HepG2 (cell line): ENCODE measurements around the gene P4HB. TPM values are rescaled to one million over a fixed set of nuclear protein-coding genes. Genes with fewer than 3 reads are reported as not detected.
A peak's percentile ranks its signal among the peaks of the same experiment; 100 is the strongest.

ENCODE experiments used
- ATAC-seq: fragments of 200-7000 bp; cut with Tn5 transposase; 3 replicates; pipeline ENCODE4 v1.9.1; 2020; ENCODE audit warnings: mild to moderate bottlenecking, moderate library complexity
- BruUV-seq: library from RNA; stranded (reverse); fragments of 400-500 nt; replicated peaks from 2 replicates; lab custom pipeline; 2021; lab: Mats Ljungman, UMichigan
- CTCF ChIA-PET: fragments of 300-600 bp; formaldehyde crosslinking; extraction: SDS; loops from one replicate; lab custom pipeline; 2021; ENCODE audit warnings: low total read pairs, inconsistent platforms, low intra/inter-chr PET ratio; lab: Yijun Ruan, JAX
- POLR2A ChIA-PET: fragments of 350-600 bp; sonication (Branson Sonifier 250); formaldehyde crosslinking; loops from one replicate; lab custom pipeline; 2020; ENCODE audit warnings: antibody characterized with exemption, inconsistent platforms; lab: Yijun Ruan, JAX
- DNase-seq: peaks from one replicate; pipeline ENCODE4 v3.0.0-alpha.2; 2015; ENCODE audit warnings: low spot score
- FAIRE-seq: peaks from 3 replicates; lab custom pipeline; 2011; peaks lifted over from hg19 to GRCh38; lab: Jason Lieb, UNC
- H2AFZ ChIP-seq: one replicate; pipeline ENCODE4 v1.6.1; 2011; ENCODE audit warnings: low read length, inconsistent platforms
- H3K27ac ChIP-seq: fragments of 300-600 bp; 3 replicates; pipeline ENCODE4 v1.8.0; 2011; ENCODE audit warnings: mixed run types, mild to moderate bottlenecking, mixed read lengths, low read length, inconsistent platforms; ENCODE audit not compliant: insufficient read depth; ENCODE audit errors: extremely low read length
- H3K27me3 ChIP-seq, 2 experiments: fragments of 200-600 bp in 1 of 2; 2 replicates in 1 of 2; 3 replicates in 1 of 2; pipeline versions ENCODE4 v1.6.0 to v1.8.0; 2011; ENCODE audit warnings: low read length in 2 of 2, mild to moderate bottlenecking in 2 of 2, moderate library complexity in 2 of 2, inconsistent platforms in 1 of 2; ENCODE audit not compliant: insufficient read depth in 2 of 2, control insufficient read depth in 1 of 2
- H3K36me3 ChIP-seq, 2 experiments: fragments of 200-600 bp in 1 of 2; replicated peaks in 1 of 2; 2 replicates in 1 of 2; 3 replicates in 1 of 2; pipeline versions ENCODE4 v1.5.1 to v1.8.0; 2011; ENCODE audit warnings: low read length in 2 of 2, inconsistent platforms in 1 of 2; ENCODE audit not compliant: insufficient read depth in 2 of 2, control insufficient read depth in 1 of 2
- H3K4me1 ChIP-seq: 2 replicates; pipeline ENCODE4 v1.5.1; 2012; ENCODE audit warnings: low read length, inconsistent platforms; ENCODE audit not compliant: insufficient read depth
- H3K4me2 ChIP-seq: 2 replicates; pipeline ENCODE4 v1.6.0; 2011; ENCODE audit warnings: low read depth, low read length, inconsistent platforms
- H3K4me3 ChIP-seq, 3 experiments: fragments of 200-600 bp in 1 of 3; sonication (generic), shearing (Covaris generic) in 1 of 3; replicated peaks in 1 of 3; 2 replicates each; pipeline ENCODE4 v1.5.1; 2011 to 2016; ENCODE audit warnings: low read length in 3 of 3, inconsistent platforms in 2 of 3, low read depth in 2 of 3, mild to moderate bottlenecking in 2 of 3, control low read depth in 1 of 3, mixed read lengths in 1 of 3; ENCODE audit not compliant: insufficient read depth in 1 of 3
- H3K79me2 ChIP-seq: one replicate; pipeline ENCODE4 v1.6.1; 2011; ENCODE audit warnings: low read length, inconsistent platforms; ENCODE audit not compliant: insufficient read depth
- H3K9ac ChIP-seq: 2 replicates; pipeline ENCODE4 v1.6.0; 2011; ENCODE audit warnings: mild to moderate bottlenecking, low read depth, low read length, inconsistent platforms; ENCODE audit not compliant: insufficient read depth
- H3K9me3 ChIP-seq: 2 replicates; pipeline ENCODE4 v1.5.1; 2012; ENCODE audit warnings: mild to moderate bottlenecking, low read length
- H4K20me1 ChIP-seq: 2 replicates; pipeline ENCODE4 v1.6.0; 2011; ENCODE audit warnings: inconsistent platforms, mild to moderate bottlenecking, low read length, moderate library complexity; ENCODE audit not compliant: insufficient read depth
- AGO2 ChIP-seq: fragments of 200-400 bp; formaldehyde crosslinking; optimal IDR thresholded peaks from 2 replicates; pipeline ENCODE3; 2017; ENCODE audit warnings: mild to moderate bottlenecking, low read depth, low read length, moderate library complexity
- GATA4 ChIP-seq: sonication (generic); IDR thresholded peaks from 2 replicates; pipeline ENCODE4 v1.6.1; 2016; ENCODE audit warnings: antibody characterized with exemption, low read depth, borderline replicate concordance
- MYC ChIP-seq: sonication (generic); formaldehyde crosslinking; IDR thresholded peaks from 2 replicates; pipeline ENCODE4 v1.9.0; 2021; ENCODE audit warnings: missing genetic modification reagents, borderline replicate concordance
- PATZ1 ChIP-seq: sonication (generic); formaldehyde crosslinking; IDR thresholded peaks from 2 replicates; pipeline ENCODE4 v1.4.0; 2020; ENCODE audit warnings: missing genetic modification reagents
- PPARG ChIP-seq: conservative IDR thresholded peaks from 2 replicates; pipeline ENCODE4 v1.6.1; 2016; ENCODE audit warnings: missing biosample characterization, missing genetic modification reagents
- RAD21 ChIP-seq: fragments of 450-650 bp; formaldehyde crosslinking; IDR thresholded peaks from 2 replicates; pipeline ENCODE4 v1.5.0; 2020; ENCODE audit warnings: mild to moderate bottlenecking
- SMC3 ChIP-seq: IDR thresholded peaks from 2 replicates; pipeline ENCODE4 v1.6.1; 2011; ENCODE audit warnings: low read length, improper control_type of control experiment
- STAG1 ChIP-seq: sonication (generic); formaldehyde crosslinking; IDR thresholded peaks from 2 replicates; pipeline ENCODE4 v1.4.0; 2020; ENCODE audit warnings: missing genetic modification reagents
- TEAD3 ChIP-seq: optimal IDR thresholded peaks from 2 replicates; pipeline ENCODE3; 2016; ENCODE audit warnings: borderline replicate concordance
- XRCC5 ChIP-seq: fragments of 200-400 bp; formaldehyde crosslinking; optimal IDR thresholded peaks from 2 replicates; pipeline ENCODE3; 2017; ENCODE audit warnings: mild to moderate bottlenecking, low read length
- ZNF263 ChIP-seq: sonication (generic); formaldehyde crosslinking; IDR thresholded peaks from 2 replicates; pipeline ENCODE4 v1.4.0; 2020; ENCODE audit warnings: missing genetic modification reagents
- ZNF274 ChIP-seq: sonication (generic); formaldehyde crosslinking; IDR thresholded peaks from 2 replicates; pipeline ENCODE4 v1.5.1; 2020; ENCODE audit warnings: mild to moderate bottlenecking, missing genetic modification reagents
- ZNF691 ChIP-seq: sonication (generic); formaldehyde crosslinking; IDR thresholded peaks from 2 replicates; pipeline ENCODE4 v1.4.0; 2020; ENCODE audit warnings: missing genetic modification reagents, low read depth, mild to moderate bottlenecking, borderline replicate concordance
- ZNF780A ChIP-seq: sonication (generic); formaldehyde crosslinking; IDR thresholded peaks from 2 replicates; pipeline ENCODE4 v1.8.0; 2022; ENCODE audit warnings: mild to moderate bottlenecking, missing genetic modification reagents, moderate library complexity
- ZNF839 ChIP-seq: sonication (generic); formaldehyde crosslinking; IDR thresholded peaks from 2 replicates; pipeline ENCODE4 v1.4.0; 2020; ENCODE audit warnings: missing genetic modification reagents, mild to moderate bottlenecking, borderline replicate concordance
- WGBS: methylation state at CpG from one replicate; pipeline ENCODE4 v1.1.6; 2017; ENCODE audit warnings: low lambda C conversion rate; 5-methylcytosine and 5-hydroxymethylcytosine counted together
- in situ Hi-C: cut with HindIII; loops from 2 replicates; pipeline ENCODE4 v1.10.0; 2017; ENCODE audit warnings: low pct_unique_long_range_greater_than_20kb; ENCODE audit not compliant: extremely low pct_ligation_motif_present
- intact Hi-C: fragments of 100-400 bp; cut with micrococcal nuclease; formaldehyde crosslinking; loops from one replicate; pipeline ENCODE4 v1.10.0; 2022; ENCODE audit not compliant: unreplicated experiment
- polyA plus RNA-seq, 8 experiments: library from polyadenylated mRNA; depleted of rRNA in 3 of 8; stranded (reverse) in 7 of 8; unstranded in 1 of 8; fragments of >200 nt; fragmentation: Illumina TruSeq in 4 of 8; extraction: Trizol in 4 of 8; gene quantifications; 2 replicates each; pipeline versions ENCODE4 v1.2.1 to v1.2.3, GENCODE V29; 2011 to 2016; ENCODE audit warnings: low read depth in 4 of 8, missing spikeins in 1 of 8, mixed read lengths in 1 of 8; ENCODE audit not compliant: insufficient read depth in 1 of 8
- total RNA-seq, 5 experiments: library from RNA; depleted of rRNA; stranded (reverse); fragments of >200 nt; fragmentation: Illumina TruSeq; extraction: Trizol; gene quantifications; 2 replicates each; pipeline ENCODE4 v1.2.3, GENCODE V29; 2016; ENCODE audit warnings: low read depth in 1 of 5
- TF ChIP-seq, protein P1 (sequence below): sonication (generic); formaldehyde crosslinking; IDR thresholded peaks from 2 replicates; pipeline ENCODE4 v1.5.0; 2020; ENCODE audit warnings: mild to moderate bottlenecking, missing genetic modification reagents, moderate library complexity
- TF ChIP-seq, protein P2 (sequence below): sonication (generic); formaldehyde crosslinking; IDR thresholded peaks from 2 replicates; pipeline ENCODE4 v1.4.0; 2020; ENCODE audit warnings: mild to moderate bottlenecking, missing genetic modification reagents

The P4HB gene
- total and polyA plus RNA-seq, 2 of the 13 experiments (the other 11 are each of a cell fraction or from before 2014, with no cell fraction given): 185 to 782 TPM

DNA sequence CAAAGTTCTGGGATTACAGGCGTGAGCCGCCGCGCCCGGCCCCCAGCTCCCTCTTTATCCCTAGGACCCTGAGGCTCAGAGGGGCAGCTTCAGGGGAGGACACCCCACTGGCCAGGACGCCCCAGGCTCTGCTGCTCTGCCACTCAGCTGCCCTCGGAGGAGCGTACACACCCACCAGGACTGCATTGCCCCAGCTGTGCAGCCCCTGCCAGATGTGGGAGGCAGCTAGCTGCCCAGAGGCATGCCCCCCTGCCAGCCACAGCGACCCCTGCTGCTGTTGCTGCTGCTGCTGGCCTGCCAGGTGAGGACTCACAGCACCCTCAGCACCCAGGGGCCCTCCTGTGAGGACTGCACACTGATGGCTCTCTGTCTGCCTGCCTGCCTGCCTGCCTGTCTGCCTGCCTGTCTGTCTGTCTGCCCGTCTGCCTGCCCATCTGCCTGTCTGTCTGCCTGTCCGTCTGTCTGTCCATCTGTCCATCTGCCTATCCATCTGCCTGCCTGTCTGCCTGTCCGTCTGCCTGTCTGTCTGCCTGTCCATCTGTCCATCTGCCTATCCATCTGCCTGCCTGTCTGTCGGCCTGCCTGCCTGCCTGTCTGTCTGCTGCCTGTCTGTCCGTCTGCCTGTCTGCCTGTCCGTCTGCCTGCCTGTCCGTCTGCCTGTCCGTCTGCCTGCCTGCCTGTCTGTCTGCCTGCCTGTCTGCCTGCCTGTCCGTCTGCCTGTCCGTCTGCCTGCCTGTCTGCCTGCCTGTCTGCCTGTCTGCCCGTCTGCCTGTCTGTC lies 51.4 kb downstream of the P4HB start:
- CTCF ChIA-PET: no interaction called here
- ATAC-seq (peak; percentile 52), FAIRE-seq (no peak), DNase-seq (no peak)
- Histone ChIP-seq H3K9ac (no peak overlapping the region), H3K4me1 (peaks cover 31% of the 10 kb centered on the region), H3K4me3 (no peak overlapping the region), H3K36me3 (no peaks in the 10 kb centered on the region), H3K27me3 (peaks cover 12 to 67% of the 10 kb centered on the region in 2 experiments), H4K20me1 (no peaks in the 10 kb centered on the region), H3K4me2 (no peak overlapping the region), H3K79me2 (no peaks in the 10 kb centered on the region), H3K9me3 (no peaks in the 10 kb centered on the region), H3K27ac (no peak overlapping the region), H2AFZ (no peak overlapping the region)
- intact Hi-C loops: no loop called here
- POLR2A ChIA-PET: no interaction called here
- in situ Hi-C loops: no loop called here
- WGBS: 47% methylated on average over 19 of the region's 20 CpGs
- no TSS peak for BruUV-seq
- TF ChIP-seq, protein P1, sequence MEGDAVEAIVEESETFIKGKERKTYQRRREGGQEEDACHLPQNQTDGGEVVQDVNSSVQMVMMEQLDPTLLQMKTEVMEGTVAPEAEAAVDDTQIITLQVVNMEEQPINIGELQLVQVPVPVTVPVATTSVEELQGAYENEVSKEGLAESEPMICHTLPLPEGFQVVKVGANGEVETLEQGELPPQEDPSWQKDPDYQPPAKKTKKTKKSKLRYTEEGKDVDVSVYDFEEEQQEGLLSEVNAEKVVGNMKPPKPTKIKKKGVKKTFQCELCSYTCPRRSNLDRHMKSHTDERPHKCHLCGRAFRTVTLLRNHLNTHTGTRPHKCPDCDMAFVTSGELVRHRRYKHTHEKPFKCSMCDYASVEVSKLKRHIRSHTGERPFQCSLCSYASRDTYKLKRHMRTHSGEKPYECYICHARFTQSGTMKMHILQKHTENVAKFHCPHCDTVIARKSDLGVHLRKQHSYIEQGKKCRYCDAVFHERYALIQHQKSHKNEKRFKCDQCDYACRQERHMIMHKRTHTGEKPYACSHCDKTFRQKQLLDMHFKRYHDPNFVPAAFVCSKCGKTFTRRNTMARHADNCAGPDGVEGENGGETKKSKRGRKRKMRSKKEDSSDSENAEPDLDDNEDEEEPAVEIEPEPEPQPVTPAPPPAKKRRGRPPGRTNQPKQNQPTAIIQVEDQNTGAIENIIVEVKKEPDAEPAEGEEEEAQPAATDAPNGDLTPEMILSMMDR: peak; percentile 84
- TF ChIP-seq ZNF839 (CRISPR knock-in tag) (0 out of 2 replicates have a peak, but pooled peaks have one; percentile 28), GATA4 (no peak), XRCC5 (peak; percentile 61), ZNF274 (CRISPR knock-in tag) (peak; percentile 97), AGO2 (no peak), STAG1 (CRISPR knock-in tag) (peak; percentile 48), RAD21 (CRISPR knock-in tag) (0 out of 2 replicates have a peak, but pooled peaks have one; percentile 36), ZNF780A (CRISPR knock-in tag) (peak; percentile 92), MYC (CRISPR knock-in tag) (0 out of 2 replicates have a peak, but pooled peaks have one; percentile 26), TEAD3 (CRISPR knock-in tag) (peak; percentile 13), PPARG (no peak), SMC3 (peak; percentile 14; the same call in 1 of the 2 replicates), ZNF263 (CRISPR knock-in tag) (peak; percentile 72), PATZ1 (CRISPR knock-in tag) (peak; percentile 41; the same call in 1 of the 2 replicates), ZNF691 (CRISPR knock-in tag) (peak; percentile 53; the same call in 1 of the 2 replicates)
- TF ChIP-seq, protein P2, sequence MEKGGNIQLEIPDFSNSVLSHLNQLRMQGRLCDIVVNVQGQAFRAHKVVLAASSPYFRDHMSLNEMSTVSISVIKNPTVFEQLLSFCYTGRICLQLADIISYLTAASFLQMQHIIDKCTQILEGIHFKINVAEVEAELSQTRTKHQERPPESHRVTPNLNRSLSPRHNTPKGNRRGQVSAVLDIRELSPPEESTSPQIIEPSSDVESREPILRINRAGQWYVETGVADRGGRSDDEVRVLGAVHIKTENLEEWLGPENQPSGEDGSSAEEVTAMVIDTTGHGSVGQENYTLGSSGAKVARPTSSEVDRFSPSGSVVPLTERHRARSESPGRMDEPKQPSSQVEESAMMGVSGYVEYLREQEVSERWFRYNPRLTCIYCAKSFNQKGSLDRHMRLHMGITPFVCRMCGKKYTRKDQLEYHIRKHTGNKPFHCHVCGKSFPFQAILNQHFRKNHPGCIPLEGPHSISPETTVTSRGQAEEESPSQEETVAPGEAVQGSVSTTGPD (CRISPR knock-in tag): no peak
